Small intestine (tissue), 7 donors: Measurements from ENCODE around the gene TMEM252. TPM values are rescaled to one million over a fixed set of nuclear protein-coding genes. Genes with fewer than 3 reads are reported as not detected.

Experiments
- DNase-seq, 2 donors: peaks; one replicate each; pipeline versions ENCODE4 v3.0.0 to v3.0.0-alpha.2; 2013
- FAIRE-seq: peaks from 2 replicates; lab custom pipeline; 2012; peaks lifted over from hg19 to GRCh38; lab: Jason Lieb, UNC
- H3K27ac ChIP-seq, 3 donors: one replicate each; pipeline ENCODE4 v1.5.1; 2013; ENCODE audit warnings: low read length in 2 of 3, mild to moderate bottlenecking in 2 of 3, control low read depth in 1 of 3, inconsistent platforms in 1 of 3, low read depth in 1 of 3, moderate library complexity in 1 of 3
- H3K27me3 ChIP-seq, 3 donors: one replicate each; pipeline ENCODE4 v1.6.1; 2013; ENCODE audit warnings: low read length in 3 of 3, inconsistent platforms in 1 of 3; ENCODE audit not compliant: control insufficient read depth in 3 of 3, insufficient read depth in 3 of 3
- H3K36me3 ChIP-seq, 3 donors: one replicate each; pipeline ENCODE4 v1.6.1; 2013; ENCODE audit warnings: low read length in 3 of 3, inconsistent platforms in 1 of 3, low read depth in 1 of 3, mild to moderate bottlenecking in 1 of 3, moderate library complexity in 1 of 3; ENCODE audit not compliant: control insufficient read depth in 3 of 3, insufficient read depth in 2 of 3
- H3K4me1 ChIP-seq, 3 donors: one replicate each; pipeline ENCODE4 v1.6.1; 2013; ENCODE audit warnings: low read length in 2 of 3, inconsistent platforms in 1 of 3, low read depth in 1 of 3, mild to moderate bottlenecking in 1 of 3, moderate library complexity in 1 of 3; ENCODE audit not compliant: control insufficient read depth in 3 of 3, insufficient read depth in 2 of 3
- H3K4me3 ChIP-seq, 3 donors: one replicate each; pipeline ENCODE4 v1.5.1; 2013; ENCODE audit warnings: low read length in 3 of 3, control low read depth in 1 of 3, inconsistent platforms in 1 of 3, low read depth in 1 of 3, mild to moderate bottlenecking in 1 of 3, moderate library complexity in 1 of 3
- H3K9me3 ChIP-seq, 2 donors: one replicate each; pipeline ENCODE4 v1.6.1; 2013; ENCODE audit warnings: low read depth in 1 of 2, low read length in 1 of 2; ENCODE audit not compliant: control insufficient read depth in 2 of 2, insufficient read depth in 1 of 2
- WGBS, 3 donors: extraction: QIAGEN DNeasy Blood & Tissue Kit; methylation state at CpG; one replicate each; pipeline ENCODE4 v1.1.7; 2013; 5-methylcytosine and 5-hydroxymethylcytosine counted together
- polyA plus RNA-seq, 4 donors: library from polyadenylated mRNA; stranded (reverse) in 3 of 4; unstranded in 1 of 4; fragments of 200-250 nt in 3 of 4; fragments of 120-200 nt in 1 of 4; gene quantifications; one replicate each; pipeline versions ENCODE4 v1.2.1 to v1.2.3, GENCODE V29; 2013
- donor health status: healthy with polysubstance abuse.
- donor health status: control.
- donor health status: control.
- donor health status: Bipolar disorder and iron deficiency.
- donor health status: healthy.

The TMEM252 gene
- polyA plus RNA-seq, 4 donors: 0.10 to 19.4 (median 0.89) TPM; not detected in 1

GRCh38 chr9:68498816-68499215, 41.9 kb downstream of the TMEM252 start:
- Histone ChIP-seq H3K27ac (no peak overlapping the region), H3K27me3 (peaks cover 0 to 4% (median 0%) of the 10 kb centered on the region in 3 donors), H3K4me3 (no peak overlapping the region), H3K9me3 (no peaks in the 10 kb centered on the region), H3K4me1 (no peaks in the 10 kb centered on the region), H3K36me3 (no peaks in the 10 kb centered on the region)
- DNase-seq: no peak
- WGBS, 3 donors: 72 to 84% (median 75%) methylated on average over 2 of the region's 2 CpGs
- no peak for FAIRE-seq

- H3K27ac ChIP-seq: no peak overlapping the region
- no peak overlapping the region for H3K4me3 ChIP-seq
- H3K27me3 ChIP-seq: peaks cover 0 to 4% (median 0%) of the 10 kb centered on the region in 3 donors
- WGBS, 3 donors: 88 to 97% (median 92%) methylated on average over 1 of the region's 1 CpG
- H3K36me3 ChIP-seq: no peaks in the 10 kb centered on the region
- no peaks in the 10 kb centered on the region for H3K9me3 ChIP-seq
- H3K4me1 ChIP-seq: no peaks in the 10 kb centered on the region
- FAIRE-seq: no peak
- DNase-seq: no peak
These were observed 43.1 kb downstream of the TMEM252 start for GRCh38 chr9:68497629-68498028.

- FAIRE-seq: no peak
These were observed 44.3 kb downstream of the TMEM252 start for GRCh38 chr9:68496356-68496755.

GRCh38 chr9:68495247-68495646, 45.4 kb downstream of the TMEM252 start:
- Histone ChIP-seq H3K9me3 (no peaks in the 10 kb centered on the region), H3K4me1 (no peaks in the 10 kb centered on the region), H3K4me3 (no peak overlapping the region), H3K27ac (no peak overlapping the region), H3K27me3 (peaks cover 0 to 4% (median 0%) of the 10 kb centered on the region in 3 donors), H3K36me3 (no peaks in the 10 kb centered on the region)
- no peak for DNase-seq
- WGBS, 3 donors: 81 to 96% (median 88%) methylated on average over 1 of the region's 1 CpG
- no peak for FAIRE-seq

More at GRCh38 chr9:68496356-68496755, 44.3 kb downstream of the TMEM252 start:
- DNase-seq: no peak
- H3K4me3 ChIP-seq: no peak overlapping the region
- H3K36me3 ChIP-seq: no peaks in the 10 kb centered on the region
- H3K27ac ChIP-seq: no peak overlapping the region
- H3K9me3 ChIP-seq: no peaks in the 10 kb centered on the region
- peaks cover 0 to 4% (median 0%) of the 10 kb centered on the region in 3 donors for H3K27me3 ChIP-seq
- H3K4me1 ChIP-seq: no peaks in the 10 kb centered on the region

GRCh38 chr9:68493958-68494577, 46.6 kb downstream of the TMEM252 start:
- Histone ChIP-seq H3K27me3 (peaks cover 0 to 4% (median 0%) of the 10 kb centered on the region in 3 donors), H3K9me3 (no peaks in the 10 kb centered on the region), H3K27ac (no peak overlapping the region), H3K4me3 (no peak overlapping the region), H3K36me3 (no peaks in the 10 kb centered on the region), H3K4me1 (no peaks in the 10 kb centered on the region)
- 69 to 74% (median 71%) methylated on average over 3 of the region's 3 CpGs for WGBS, 3 donors
- FAIRE-seq (no peak), DNase-seq (no peak)

GRCh38 chr9:68493541-68493940, 47.1 kb downstream of the TMEM252 start:
- DNase-seq: no peak
- no peak overlapping the region for H3K4me3 ChIP-seq
- FAIRE-seq: no peak

GRCh38 chr9:68492806-68493205, 47.9 kb downstream of the TMEM252 start:
- no peak overlapping the region for H3K4me3 ChIP-seq
- no peaks in the 10 kb centered on the region for H3K9me3 ChIP-seq
- no peak for FAIRE-seq
- H3K4me1 ChIP-seq: no peaks in the 10 kb centered on the region
- no peaks in the 10 kb centered on the region for H3K36me3 ChIP-seq
- WGBS, 3 donors: 67 to 75% (median 69%) methylated on average over 6 of the region's 6 CpGs
- DNase-seq: no peak
- no peak overlapping the region for H3K27ac ChIP-seq
- H3K27me3 ChIP-seq: no peaks in the 10 kb centered on the region

More at GRCh38 chr9:68493541-68493940, 47.1 kb downstream of the TMEM252 start:
- Histone ChIP-seq H3K36me3 (no peaks in the 10 kb centered on the region), H3K9me3 (no peaks in the 10 kb centered on the region), H3K27me3 (peaks cover 0 to 3% (median 0%) of the 10 kb centered on the region in 3 donors), H3K27ac (no peak overlapping the region), H3K4me1 (no peaks in the 10 kb centered on the region)

GRCh38 chr9:68489646-68490045, 51.0 kb downstream of the TMEM252 start:
- no peaks in the 10 kb centered on the region for H3K4me1 ChIP-seq
- WGBS, 3 donors: 85 to 86% (median 85%) methylated on average over 4 of the region's 4 CpGs
- no peak overlapping the region for H3K27ac ChIP-seq
- no peaks in the 10 kb centered on the region for H3K27me3 ChIP-seq
- DNase-seq (no peak), FAIRE-seq (no peak)
- no peaks in the 10 kb centered on the region for H3K36me3 ChIP-seq
- peaks cover 0 to 5% of the 10 kb centered on the region in 2 donors for H3K9me3 ChIP-seq
- no peak overlapping the region for H3K4me3 ChIP-seq

GRCh38 chr9:68488126-68488525, 52.6 kb downstream of the TMEM252 start:
- H3K27ac ChIP-seq: no peak overlapping the region
- no peaks in the 10 kb centered on the region for H3K36me3 ChIP-seq
- DNase-seq: no peak
- H3K9me3 ChIP-seq: peaks cover 0 to 5% of the 10 kb centered on the region in 2 donors
- no peak overlapping the region for H3K4me3 ChIP-seq
- 48 to 56% (median 53%) methylated on average over 2 of the region's 2 CpGs for WGBS, 3 donors
- FAIRE-seq: no peak
- no peaks in the 10 kb centered on the region for H3K4me1 ChIP-seq
- no peaks in the 10 kb centered on the region for H3K27me3 ChIP-seq
